ENCODE measurements around the gene LRP8.

Gene LRP8

GRCh38 chr1:53331446-53332185, 3.7 kb upstream of the LRP8 start:
- Histone ChIP-seq H3K9ac (ENCODE audit: low read length) (no peak overlapping the region), H3K4me2 (ENCODE audit: low read depth, low read length, poor library complexity, severe bottlenecking) (no peak overlapping the region), H2AFZ (ENCODE audit: low read depth, low read length, severe bottlenecking) (no peak overlapping the region), H3K27ac (ENCODE audit: low read depth, low read length) (no peak overlapping the region), H3K27me3 (ENCODE audit: low read length) (no peaks in the 10 kb centered on the region), H3K36me3 (ENCODE audit: low read length) (peaks cover 5% of the 10 kb centered on the region; the same call in 1 of the 2 replicates), H3K79me2 (ENCODE audit: insufficient read depth, low read length) (peaks cover 16% of the 10 kb centered on the region; the same call in 1 of the 2 replicates), H3F3A (ENCODE audit: insufficient read depth) (peaks cover 10% of the 10 kb centered on the region), H3K9me3 (ENCODE audit: insufficient read depth, low read length) (no peaks in the 10 kb centered on the region), H3K9me2 (replicated peaks; ENCODE audit: insufficient read depth, low read length) (no peaks in the 10 kb centered on the region), H3K4me3 (ENCODE audit: insufficient read depth, low read length, poor library complexity, severe bottlenecking) (no peak overlapping the region), H4K20me1 (ENCODE audit: low read depth, low read length) (no peaks in the 10 kb centered on the region)
- no peak for TF ChIP-seq EZH2phosphoT487 (conservative IDR thresholded peaks at IDR 0.05; ENCODE audit: low read length)
- TF ChIP-seq CTCF (IDR thresholded peaks at IDR 0.05; ENCODE audit: insufficient read depth, low read length, poor library complexity, severe bottlenecking) = no peak

GRCh38 chr1:53330819-53331218, 2.9 kb upstream of the LRP8 start:
- no peak overlapping the region for H3K4me3 ChIP-seq (ENCODE audit: insufficient read depth, low read length, poor library complexity, severe bottlenecking)
- no peaks in the 10 kb centered on the region for H3K9me2 ChIP-seq (replicated peaks; ENCODE audit: insufficient read depth, low read length)
- H3F3A ChIP-seq (ENCODE audit: insufficient read depth) = peaks cover 13% of the 10 kb centered on the region
- no peak overlapping the region for H3K4me2 ChIP-seq (ENCODE audit: low read depth, low read length, poor library complexity, severe bottlenecking)
- peaks cover 18% of the 10 kb centered on the region for H3K79me2 ChIP-seq (ENCODE audit: insufficient read depth, low read length)
- no peaks in the 10 kb centered on the region for H4K20me1 ChIP-seq (ENCODE audit: low read depth, low read length)
- H3K36me3 ChIP-seq (ENCODE audit: low read length) = no peaks in the 10 kb centered on the region
- no peak for TF ChIP-seq CTCF (IDR thresholded peaks at IDR 0.05; ENCODE audit: insufficient read depth, low read length, poor library complexity, severe bottlenecking)
- no peak for TF ChIP-seq EZH2phosphoT487 (conservative IDR thresholded peaks at IDR 0.05; ENCODE audit: low read length)
- no peaks in the 10 kb centered on the region for H3K27me3 ChIP-seq (ENCODE audit: low read length)
- H3K9ac ChIP-seq (ENCODE audit: low read length) = no peak overlapping the region
- no peak overlapping the region for H2AFZ ChIP-seq (ENCODE audit: low read depth, low read length, severe bottlenecking)
- no peaks in the 10 kb centered on the region for H3K9me3 ChIP-seq (ENCODE audit: insufficient read depth, low read length)
- no peak overlapping the region for H3K27ac ChIP-seq (ENCODE audit: low read depth, low read length)

GRCh38 chr1:53328541-53329499, 950 bp upstream of the LRP8 start:
- Histone ChIP-seq H3K79me2 (ENCODE audit: insufficient read depth, low read length) (peaks cover 38% of the 10 kb centered on the region), H3K4me2 (ENCODE audit: low read depth, low read length, poor library complexity, severe bottlenecking) (peak overlapping the region; percentile 89), H3K27me3 (ENCODE audit: low read length) (no peaks in the 10 kb centered on the region), H2AFZ (ENCODE audit: low read depth, low read length, severe bottlenecking) (peak overlapping the region; percentile 81), H3K4me3 (ENCODE audit: insufficient read depth, low read length, poor library complexity, severe bottlenecking) (peak overlapping the region; percentile 95), H3K27ac (ENCODE audit: low read depth, low read length) (peak overlapping the region; percentile 71), H3K9me2 (replicated peaks; ENCODE audit: insufficient read depth, low read length) (no peaks in the 10 kb centered on the region), H3F3A (ENCODE audit: insufficient read depth) (peaks cover 9% of the 10 kb centered on the region), H4K20me1 (ENCODE audit: low read depth, low read length) (peaks cover 3% of the 10 kb centered on the region; the same call in 1 of the 2 replicates), H3K9me3 (ENCODE audit: insufficient read depth, low read length) (no peaks in the 10 kb centered on the region), H3K36me3 (ENCODE audit: low read length) (peaks cover 8% of the 10 kb centered on the region), H3K9ac (ENCODE audit: low read length) (peak overlapping the region; percentile 90)
- TF ChIP-seq CTCF (IDR thresholded peaks at IDR 0.05; ENCODE audit: insufficient read depth, low read length, poor library complexity, severe bottlenecking) = no peak
- no peak for TF ChIP-seq EZH2phosphoT487 (conservative IDR thresholded peaks at IDR 0.05; ENCODE audit: low read length)

Measured in SU-DHL-6 (cell line).